Subcutaneous adipose tissue (tissue), 4 donors: ENCODE data around the gene PIGQ. TPM values are rescaled to one million over a fixed set of nuclear protein-coding genes. Genes with fewer than 3 reads are reported as not detected.

ENCODE experiments used
- total RNA-seq, 4 donors: library from RNA; depleted of rRNA; stranded (reverse); fragments of >200 nt; gene quantifications; one replicate each; pipeline ENCODE4 v1.1.0, GENCODE V29; 2016
- TF ChIP-seq, protein P1 (sequence below): fragments of 450-650 bp; IDR thresholded peaks from one replicate; pipeline ENCODE4 v1.5.1; 2016; ENCODE audit warnings: low read depth, mild to moderate bottlenecking, control low read depth, antibody characterized with exemption, moderate library complexity

Gene PIGQ
- total RNA-seq, 4 donors from 2014 or later = 9.5 to 42.0 (median 16.4) TPM

- TF ChIP-seq, protein P1, sequence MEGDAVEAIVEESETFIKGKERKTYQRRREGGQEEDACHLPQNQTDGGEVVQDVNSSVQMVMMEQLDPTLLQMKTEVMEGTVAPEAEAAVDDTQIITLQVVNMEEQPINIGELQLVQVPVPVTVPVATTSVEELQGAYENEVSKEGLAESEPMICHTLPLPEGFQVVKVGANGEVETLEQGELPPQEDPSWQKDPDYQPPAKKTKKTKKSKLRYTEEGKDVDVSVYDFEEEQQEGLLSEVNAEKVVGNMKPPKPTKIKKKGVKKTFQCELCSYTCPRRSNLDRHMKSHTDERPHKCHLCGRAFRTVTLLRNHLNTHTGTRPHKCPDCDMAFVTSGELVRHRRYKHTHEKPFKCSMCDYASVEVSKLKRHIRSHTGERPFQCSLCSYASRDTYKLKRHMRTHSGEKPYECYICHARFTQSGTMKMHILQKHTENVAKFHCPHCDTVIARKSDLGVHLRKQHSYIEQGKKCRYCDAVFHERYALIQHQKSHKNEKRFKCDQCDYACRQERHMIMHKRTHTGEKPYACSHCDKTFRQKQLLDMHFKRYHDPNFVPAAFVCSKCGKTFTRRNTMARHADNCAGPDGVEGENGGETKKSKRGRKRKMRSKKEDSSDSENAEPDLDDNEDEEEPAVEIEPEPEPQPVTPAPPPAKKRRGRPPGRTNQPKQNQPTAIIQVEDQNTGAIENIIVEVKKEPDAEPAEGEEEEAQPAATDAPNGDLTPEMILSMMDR = no peak
Observed at GRCh38 chr16:554640-555365, 15.0 kb upstream of the PIGQ start.

- TF ChIP-seq, protein P1 = no peak
Observed at GRCh38 chr16:555528-556473, 14.0 kb upstream of the PIGQ start.

GRCh38 chr16:556474-557173 is 13.1 kb upstream of the PIGQ start:
- TF ChIP-seq, protein P1 = no peak

GRCh38 chr16:557463-558297 is 12.1 kb upstream of the PIGQ start:
- TF ChIP-seq, protein P1 = no peak

DNA sequence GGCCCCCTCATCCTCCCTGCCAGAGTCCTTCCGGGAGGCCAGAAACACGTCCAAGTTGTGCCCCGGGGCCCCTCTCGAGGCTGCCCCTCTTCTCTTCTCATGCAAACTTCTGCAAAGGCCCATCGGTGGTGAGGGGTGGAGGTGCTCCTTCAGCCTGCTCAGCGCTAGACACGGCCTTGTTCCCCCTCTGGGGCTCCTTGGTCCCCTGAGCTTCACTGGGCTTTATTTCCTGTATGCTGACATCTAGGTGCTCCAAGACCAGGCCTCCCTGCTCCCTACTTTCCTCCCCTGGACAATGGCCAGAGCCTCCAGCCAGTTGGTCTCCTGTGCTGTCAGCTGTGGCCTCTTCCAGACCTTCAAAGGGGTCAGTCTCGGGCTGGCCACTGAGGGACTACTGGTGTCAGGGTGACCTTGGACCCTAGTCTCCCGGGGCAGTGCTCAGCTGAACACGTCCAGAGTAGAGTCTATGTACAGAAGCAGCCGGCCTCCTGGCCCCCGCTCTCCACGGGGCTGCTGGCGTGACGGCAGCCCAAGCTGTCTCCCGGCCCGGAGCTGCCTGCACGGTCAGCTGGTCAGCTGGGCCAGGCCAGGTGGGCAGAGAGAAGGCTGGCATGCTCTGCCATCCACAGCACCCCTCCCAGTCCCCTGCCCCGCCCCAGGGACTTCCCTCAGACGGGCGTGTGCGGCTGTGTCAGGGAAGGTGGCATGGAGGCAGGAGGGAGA is 11.3 kb upstream of the PIGQ start:
- TF ChIP-seq, protein P1 = no peak

GRCh38 chr16:559021-559380 is 10.8 kb upstream of the PIGQ start:
- TF ChIP-seq, protein P1 = no peak
